GM12864 (cell line): Measurements from ENCODE around the gene RNF213.

ENCODE experiments used
- DNase-seq: peaks from one replicate; pipeline ENCODE4 v3.0.0-alpha.2; 2011; ENCODE audit warnings: low read depth
- H3K4me3 ChIP-seq: 2 replicates; pipeline ENCODE4 v1.5.1; 2011; ENCODE audit warnings: mild to moderate bottlenecking, low read depth, low read length, control low read depth
- TF ChIP-seq, protein P1 (sequence below): IDR thresholded peaks from 2 replicates; pipeline ENCODE4 v1.5.1; 2011; ENCODE audit warnings: low read depth, mild to moderate bottlenecking, moderate library complexity, low read length, control low read depth, inconsistent platforms; ENCODE audit errors: missing control alignments

Gene RNF213

DNA sequence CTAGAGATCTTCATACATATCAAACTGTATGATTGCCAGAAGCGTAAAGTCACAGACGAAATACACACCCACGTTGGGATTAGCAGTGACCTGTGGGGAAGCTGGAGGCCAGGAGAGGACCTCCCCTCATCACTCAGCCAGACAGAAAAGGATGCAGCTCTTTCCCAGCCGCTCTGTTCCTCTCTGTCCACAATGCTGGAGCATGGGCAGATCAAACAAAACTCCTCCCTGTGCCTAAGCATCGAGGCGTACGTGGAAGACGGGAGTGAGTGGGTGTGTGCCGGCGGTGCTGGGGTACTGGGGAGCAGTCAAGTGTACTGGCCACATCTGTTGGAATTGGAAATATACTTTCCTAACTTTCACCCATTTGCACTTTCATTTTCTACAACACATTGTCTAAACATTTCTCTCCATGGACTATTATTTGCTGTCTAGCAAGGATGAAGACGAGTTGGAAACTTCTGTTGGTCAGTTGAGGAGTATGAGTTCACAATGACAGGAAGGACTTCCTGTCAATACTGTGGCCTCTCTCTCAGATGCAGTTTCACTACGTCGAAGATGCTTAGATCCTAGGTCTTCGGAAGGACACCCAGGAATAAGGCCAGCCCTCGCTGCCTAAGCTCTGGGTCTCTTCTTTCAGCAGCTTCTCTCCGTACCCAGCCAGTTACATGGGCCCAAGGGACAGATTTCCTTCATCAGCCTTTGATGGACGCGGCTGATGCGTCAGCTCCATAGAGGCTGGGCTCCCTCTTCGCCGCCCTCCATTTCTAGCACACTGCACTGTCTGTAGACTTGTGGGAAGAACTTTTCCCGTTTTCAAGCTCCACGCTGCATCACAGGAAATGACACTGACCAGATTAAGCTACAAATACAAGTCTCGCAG lies 123.7 kb downstream of the RNF213 start:
- TF ChIP-seq, protein P1, sequence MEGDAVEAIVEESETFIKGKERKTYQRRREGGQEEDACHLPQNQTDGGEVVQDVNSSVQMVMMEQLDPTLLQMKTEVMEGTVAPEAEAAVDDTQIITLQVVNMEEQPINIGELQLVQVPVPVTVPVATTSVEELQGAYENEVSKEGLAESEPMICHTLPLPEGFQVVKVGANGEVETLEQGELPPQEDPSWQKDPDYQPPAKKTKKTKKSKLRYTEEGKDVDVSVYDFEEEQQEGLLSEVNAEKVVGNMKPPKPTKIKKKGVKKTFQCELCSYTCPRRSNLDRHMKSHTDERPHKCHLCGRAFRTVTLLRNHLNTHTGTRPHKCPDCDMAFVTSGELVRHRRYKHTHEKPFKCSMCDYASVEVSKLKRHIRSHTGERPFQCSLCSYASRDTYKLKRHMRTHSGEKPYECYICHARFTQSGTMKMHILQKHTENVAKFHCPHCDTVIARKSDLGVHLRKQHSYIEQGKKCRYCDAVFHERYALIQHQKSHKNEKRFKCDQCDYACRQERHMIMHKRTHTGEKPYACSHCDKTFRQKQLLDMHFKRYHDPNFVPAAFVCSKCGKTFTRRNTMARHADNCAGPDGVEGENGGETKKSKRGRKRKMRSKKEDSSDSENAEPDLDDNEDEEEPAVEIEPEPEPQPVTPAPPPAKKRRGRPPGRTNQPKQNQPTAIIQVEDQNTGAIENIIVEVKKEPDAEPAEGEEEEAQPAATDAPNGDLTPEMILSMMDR: no peak
- no peak for DNase-seq
- no peak overlapping the region for H3K4me3 ChIP-seq

DNA sequence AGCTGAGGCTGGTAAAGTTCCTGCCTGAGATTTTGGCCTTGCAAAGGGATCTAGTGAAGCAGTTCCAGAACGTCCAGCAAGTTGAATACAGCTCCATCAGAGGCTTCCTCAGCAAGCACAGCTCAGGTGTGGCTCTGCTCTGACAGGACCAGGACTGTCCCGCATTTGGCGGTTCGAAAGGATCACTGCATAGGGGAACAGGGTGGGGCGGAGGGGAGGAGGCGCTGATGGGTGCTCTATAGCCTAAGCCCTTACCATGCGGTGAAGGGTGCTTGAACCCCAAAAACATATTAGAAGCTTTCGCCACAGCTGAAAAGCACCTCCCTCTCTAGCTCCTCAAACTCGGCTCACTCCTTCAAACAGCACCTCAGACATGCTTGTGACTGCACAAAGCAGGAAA lies 124.4 kb downstream of the RNF213 start:
- no peak for DNase-seq
- no peak overlapping the region for H3K4me3 ChIP-seq
- TF ChIP-seq, protein P1: no peak

- H3K4me3 ChIP-seq: no peak overlapping the region
- TF ChIP-seq, protein P1: no peak
- no peak for DNase-seq
Observed at GRCh38 chr17:80386341-80386740, 125.7 kb downstream of the RNF213 start.

- no peak for DNase-seq
- TF ChIP-seq, protein P1: no peak
- no peak overlapping the region for H3K4me3 ChIP-seq
Observed at GRCh38 chr17:80387071-80387470, 126.4 kb downstream of the RNF213 start.

GRCh38 chr17:80388175-80388574 lies 127.5 kb downstream of the RNF213 start:
- no peak overlapping the region for H3K4me3 ChIP-seq
- TF ChIP-seq, protein P1: no peak
- no peak for DNase-seq

DNA sequence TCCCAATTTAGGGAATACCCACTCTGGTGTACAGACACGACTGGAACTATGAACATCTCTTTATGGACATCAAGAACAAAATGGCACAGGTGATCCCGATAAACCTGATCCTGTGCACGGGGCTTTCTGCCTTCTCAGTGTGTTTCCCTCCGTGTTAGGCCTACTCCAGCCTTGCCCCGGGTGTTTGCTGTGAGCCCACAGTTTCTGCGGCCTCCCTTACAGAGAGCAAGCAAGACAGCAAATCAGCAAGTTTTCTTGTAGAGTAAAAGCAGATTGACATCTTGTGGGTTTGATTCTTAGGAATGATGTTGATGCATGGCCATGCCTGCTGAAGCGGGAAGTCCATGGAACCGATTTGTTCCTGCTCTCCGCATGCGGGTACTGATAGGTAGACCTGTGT lies 127.9 kb downstream of the RNF213 start:
- no peak for DNase-seq
- TF ChIP-seq, protein P1: no peak
- H3K4me3 ChIP-seq: no peak overlapping the region
